SK-N-SH (cell line): ENCODE data around the gene CES3.

ENCODE experiments used
- CTCF ChIP-seq: fragments of 200-600 bp; sonication (generic); IDR thresholded peaks from 2 replicates; pipeline ENCODE4 v1.6.1; 2017; ENCODE audit warnings: antibody characterized with exemption, mild to moderate bottlenecking, moderate library complexity
- MAX ChIP-seq: IDR thresholded peaks from 2 replicates; pipeline ENCODE4 v1.4.0; 2012; ENCODE audit warnings: low read depth

DNA sequence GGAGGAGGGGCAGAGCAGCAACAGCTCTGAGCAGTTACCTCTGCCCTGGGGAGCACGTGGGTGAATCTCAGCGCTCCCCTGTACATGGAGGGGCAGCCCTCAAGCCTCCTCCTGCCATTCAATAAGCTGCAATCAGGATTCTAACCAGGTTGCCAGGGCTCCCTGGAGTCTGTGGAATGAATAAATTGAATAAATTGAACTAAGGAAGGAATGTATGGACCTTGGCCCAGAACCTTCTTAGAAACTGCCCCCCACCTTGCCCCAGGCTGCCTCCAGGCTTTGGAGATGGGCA, 40.8 kb upstream of the CES3 start:
- TF ChIP-seq CTCF = no peak
- no peak for TF ChIP-seq MAX
